Body of pancreas (tissue), 4 donors: ENCODE data around the gene TNFAIP8. TPM values are rescaled to one million over a fixed set of nuclear protein-coding genes. Genes with fewer than 3 reads are reported as not detected.

ENCODE experiments used
- ATAC-seq: fragments of 150-250 bp; one replicate; pipeline ENCODE4 v1.9.1; 2016
- DNase-seq, 4 donors: peaks; one replicate each; pipeline ENCODE4 v3.0.0-alpha.2; 2019
- H3K27ac ChIP-seq, 4 donors: fragments of 200-600 bp; sonication (generic); 1 replicate in 3 of 4; 2 replicates in 1 of 4; pipeline versions ENCODE4 v1.5.1 to v1.6.1; 2016 to 2019; ENCODE audit warnings: mild to moderate bottlenecking in 1 of 4, mixed read lengths in 1 of 4, moderate library complexity in 1 of 4
- H3K27me3 ChIP-seq, 2 donors: fragments of 200-600 bp; sonication (generic); one replicate each; pipeline ENCODE4 v1.6.0; 2016; ENCODE audit warnings: mild to moderate bottlenecking in 1 of 2
- H3K36me3 ChIP-seq, 2 donors: fragments of 200-600 bp; sonication (generic); replicated peaks in 1 of 2; 2 replicates each; pipeline ENCODE4 v1.5.1; 2016; ENCODE audit warnings: low read depth in 2 of 2; ENCODE audit not compliant: insufficient read depth in 1 of 2
- H3K4me1 ChIP-seq: fragments of 200-600 bp; sonication (generic); one replicate; pipeline ENCODE4 v1.6.0; 2016
- H3K4me3 ChIP-seq, 2 donors: fragments of 200-600 bp; sonication (generic); 1 replicate in 1 of 2; 2 replicates in 1 of 2; pipeline ENCODE4 v1.5.1; 2016 to 2019
- H3K9me3 ChIP-seq, 3 donors: fragments of 200-600 bp; sonication (generic); 1 replicate in 2 of 3; 2 replicates in 1 of 3; pipeline ENCODE4 v1.5.1; 2016
- POLR2A ChIP-seq, 3 donors: fragments of 450-650 bp; IDR thresholded peaks; one replicate each; pipeline ENCODE4 v1.6.1; 2016; ENCODE audit warnings: antibody characterized with exemption in 3 of 3, mild to moderate bottlenecking in 2 of 3
- WGBS, 2 donors: methylation state at CpG; one replicate each; pipeline ENCODE4 v1.1.5; 2017; 5-methylcytosine and 5-hydroxymethylcytosine counted together
- intact Hi-C: fragments of 100-400 bp; cut with DNase I; formaldehyde crosslinking; loops from one replicate; pipeline ENCODE4 v1.15.1; 2023
- total RNA-seq, 2 donors: library from RNA; depleted of rRNA; stranded (reverse); fragments of >200 nt; gene quantifications; one replicate each; pipeline ENCODE4 v1.1.0, GENCODE V29; 2016
- TF ChIP-seq, protein P1 (sequence below), 7 experiments: fragments of 450-650 bp in 4 of 7; fragments of 200-600 bp in 3 of 7; sonication (generic) in 3 of 7; IDR thresholded peaks; one replicate each; pipeline ENCODE4 v1.5.1; 2016 to 2019; ENCODE audit warnings: antibody characterized with exemption in 7 of 7

Gene TNFAIP8
- total RNA-seq: 10 to 100 TPM; 15.8 to 32.3 TPM

DNA sequence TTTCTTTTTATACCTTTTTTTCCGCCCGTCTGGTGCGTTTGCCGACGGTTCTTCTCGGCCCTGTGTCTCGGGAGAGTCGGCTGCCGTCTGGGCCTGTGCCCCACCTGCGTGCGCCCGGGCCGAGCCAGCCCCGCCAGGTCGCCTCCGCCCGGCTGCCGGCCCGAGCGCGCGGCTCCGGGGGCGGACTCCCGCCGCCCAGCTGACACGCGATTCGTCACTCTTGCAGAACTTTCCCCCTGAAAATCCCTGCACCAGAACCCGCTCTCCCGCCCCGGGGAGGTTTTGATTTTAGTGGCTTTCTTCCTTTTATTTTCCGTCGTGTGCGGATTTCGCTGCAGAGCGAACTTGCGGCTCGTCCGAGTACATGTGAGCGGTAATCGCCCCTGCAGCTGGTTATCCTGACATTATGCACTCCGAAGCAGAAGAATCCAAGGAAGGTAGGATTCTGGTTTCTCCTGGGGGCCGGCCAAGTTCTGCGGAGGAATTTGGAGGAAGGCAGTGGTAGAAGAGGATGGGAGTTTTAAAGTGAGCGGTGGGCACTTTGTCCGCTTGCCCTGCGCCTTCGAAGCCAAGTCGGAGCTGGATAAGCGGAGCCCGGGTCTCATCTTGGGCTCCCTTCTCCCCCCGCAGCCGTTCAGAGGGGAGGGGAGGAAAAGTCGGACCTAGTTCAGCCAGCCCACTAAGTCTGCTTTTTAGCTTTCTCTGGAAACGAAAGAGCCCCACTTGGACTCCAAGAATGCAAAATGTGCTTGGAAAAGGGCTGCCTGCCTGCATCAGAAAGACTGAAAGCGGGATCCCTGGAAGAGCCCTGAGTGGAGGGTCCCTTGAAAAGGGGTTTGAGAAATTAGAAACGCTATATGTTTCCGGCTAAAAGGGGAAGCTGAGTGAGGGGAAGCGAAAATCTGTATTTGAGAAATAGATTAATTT lies at the start of gene TNFAIP8:
Gene TNFAIP8 (plus strand): TSS at position 335 of the 927 bp plus-strand sequence. CDS start 72 bp downstream, at position 407.
- Histone ChIP-seq H3K27me3 (no peaks in the 10 kb centered on the region), H3K4me1 (peaks cover 14% of the 10 kb centered on the region), H3K4me3 (peak within 1 kb of the TSS; percentile 10 to 48), H3K27ac (peak within 1 kb of the TSS in 3 of 4 donors; percentile 14 to 70 (median 48)), H3K36me3 (no peaks in the 10 kb centered on the region), H3K9me3 (no peaks in the 10 kb centered on the region)
- 11 to 25% methylated on average over 60 of the region's 60 CpGs for WGBS, 2 donors
- intact Hi-C loops: no loop called here
- TF ChIP-seq POLR2A (IDR thresholded peaks at IDR 0.05): peak in 2 of 3 donors; percentile 40 to 55
- TF ChIP-seq, protein P1, sequence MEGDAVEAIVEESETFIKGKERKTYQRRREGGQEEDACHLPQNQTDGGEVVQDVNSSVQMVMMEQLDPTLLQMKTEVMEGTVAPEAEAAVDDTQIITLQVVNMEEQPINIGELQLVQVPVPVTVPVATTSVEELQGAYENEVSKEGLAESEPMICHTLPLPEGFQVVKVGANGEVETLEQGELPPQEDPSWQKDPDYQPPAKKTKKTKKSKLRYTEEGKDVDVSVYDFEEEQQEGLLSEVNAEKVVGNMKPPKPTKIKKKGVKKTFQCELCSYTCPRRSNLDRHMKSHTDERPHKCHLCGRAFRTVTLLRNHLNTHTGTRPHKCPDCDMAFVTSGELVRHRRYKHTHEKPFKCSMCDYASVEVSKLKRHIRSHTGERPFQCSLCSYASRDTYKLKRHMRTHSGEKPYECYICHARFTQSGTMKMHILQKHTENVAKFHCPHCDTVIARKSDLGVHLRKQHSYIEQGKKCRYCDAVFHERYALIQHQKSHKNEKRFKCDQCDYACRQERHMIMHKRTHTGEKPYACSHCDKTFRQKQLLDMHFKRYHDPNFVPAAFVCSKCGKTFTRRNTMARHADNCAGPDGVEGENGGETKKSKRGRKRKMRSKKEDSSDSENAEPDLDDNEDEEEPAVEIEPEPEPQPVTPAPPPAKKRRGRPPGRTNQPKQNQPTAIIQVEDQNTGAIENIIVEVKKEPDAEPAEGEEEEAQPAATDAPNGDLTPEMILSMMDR (IDR thresholded peaks at IDR 0.05): no peak
- peak; percentile 75 for ATAC-seq
- DNase-seq: peak; percentile 37 to 70 (median 54)

DNA sequence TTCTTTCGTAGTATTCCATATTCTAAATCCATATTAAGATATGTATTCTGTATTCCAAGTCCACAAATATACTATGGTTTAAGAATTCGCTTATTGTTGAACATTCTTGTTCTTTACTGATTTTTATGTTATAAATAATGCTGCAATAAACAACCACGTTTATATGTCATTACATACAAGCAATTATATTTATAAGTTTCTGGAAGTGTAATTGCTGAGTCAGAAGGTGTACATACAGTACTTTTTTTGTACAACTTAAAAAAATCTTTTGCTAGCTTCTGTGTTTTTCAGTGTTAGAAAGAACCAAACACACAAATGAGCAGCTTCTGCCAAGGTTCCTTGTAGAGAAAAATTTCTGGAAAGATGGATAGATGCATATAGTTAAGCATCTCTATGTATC lies 48.6 kb upstream of the TNFAIP8 start:
- no peak for DNase-seq
- Histone ChIP-seq H3K36me3 (no peaks in the 10 kb centered on the region), H3K4me3 (no peak overlapping the region), H3K4me1 (peaks cover 37% of the 10 kb centered on the region), H3K9me3 (no peaks in the 10 kb centered on the region), H3K27me3 (no peaks in the 10 kb centered on the region), H3K27ac (no peak overlapping the region)
- no peak for ATAC-seq
- TF ChIP-seq, protein P1 (IDR thresholded peaks at IDR 0.05): no peak
- TF ChIP-seq POLR2A (IDR thresholded peaks at IDR 0.05): no peak
- intact Hi-C loops: no loop called here
- 66 to 83% methylated on average over 3 of the region's 3 CpGs for WGBS, 2 donors

DNA sequence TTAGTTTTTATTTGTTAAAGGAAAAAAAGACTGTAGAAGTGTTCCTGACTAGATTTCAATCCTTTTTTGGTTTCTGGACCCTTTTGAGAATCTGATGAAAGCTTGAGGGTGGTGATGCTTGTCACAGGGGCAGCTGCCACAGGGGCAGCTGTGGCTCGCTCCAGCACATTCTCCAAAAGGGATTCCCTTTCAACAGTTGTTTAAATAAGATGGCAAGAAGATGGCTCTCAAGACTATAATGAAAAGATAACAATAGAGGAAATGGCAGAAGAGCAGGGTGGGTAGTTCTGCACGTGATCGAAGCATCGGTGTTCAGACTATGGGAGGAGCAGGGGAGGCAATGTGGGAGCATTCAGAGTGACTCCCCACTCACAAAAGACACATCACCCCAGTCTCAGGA lies 46.5 kb upstream of the TNFAIP8 start:
- no peaks in the 10 kb centered on the region for H3K9me3 ChIP-seq
- no peaks in the 10 kb centered on the region for H3K27me3 ChIP-seq
- peaks cover 15% of the 10 kb centered on the region for H3K4me1 ChIP-seq
- no peak for DNase-seq
- H3K36me3 ChIP-seq: no peaks in the 10 kb centered on the region
- 51 to 88% methylated on average over 4 of the region's 4 CpGs for WGBS, 2 donors
- TF ChIP-seq, protein P1 (IDR thresholded peaks at IDR 0.05): no peak
- TF ChIP-seq POLR2A (IDR thresholded peaks at IDR 0.05): no peak
- H3K27ac ChIP-seq: no peak overlapping the region
- no peak overlapping the region for H3K4me3 ChIP-seq
- intact Hi-C loops: no loop called here
- ATAC-seq: no peak

DNA sequence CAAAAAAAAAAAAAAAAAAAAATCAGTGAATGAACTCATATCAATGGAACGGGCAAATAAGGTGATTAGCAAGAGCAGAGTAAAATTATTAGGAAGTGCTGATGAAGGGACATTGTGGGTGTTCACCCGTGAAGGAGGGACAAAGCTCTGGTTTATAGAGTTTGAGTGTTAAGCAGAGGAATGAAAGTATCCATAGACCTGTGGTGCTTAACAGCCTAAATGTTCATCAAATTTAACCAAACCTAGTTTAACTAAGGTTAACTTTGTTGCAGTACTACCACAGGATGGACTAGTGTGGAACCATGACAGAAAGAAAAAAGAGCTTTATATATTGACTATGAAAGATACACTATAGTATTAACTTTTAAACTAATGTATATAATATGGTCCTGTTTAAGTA lies 44.1 kb upstream of the TNFAIP8 start:
- no peak overlapping the region for H3K4me3 ChIP-seq
- no peaks in the 10 kb centered on the region for H3K36me3 ChIP-seq
- 82 to 85% methylated on average over 2 of the region's 2 CpGs for WGBS, 2 donors
- H3K27me3 ChIP-seq: no peaks in the 10 kb centered on the region
- H3K9me3 ChIP-seq: no peaks in the 10 kb centered on the region
- peaks cover 11% of the 10 kb centered on the region for H3K4me1 ChIP-seq
- intact Hi-C loops: no loop called here
- no peak for ATAC-seq
- TF ChIP-seq POLR2A (IDR thresholded peaks at IDR 0.05): no peak
- no peak for DNase-seq
- no peak overlapping the region for H3K27ac ChIP-seq

DNA sequence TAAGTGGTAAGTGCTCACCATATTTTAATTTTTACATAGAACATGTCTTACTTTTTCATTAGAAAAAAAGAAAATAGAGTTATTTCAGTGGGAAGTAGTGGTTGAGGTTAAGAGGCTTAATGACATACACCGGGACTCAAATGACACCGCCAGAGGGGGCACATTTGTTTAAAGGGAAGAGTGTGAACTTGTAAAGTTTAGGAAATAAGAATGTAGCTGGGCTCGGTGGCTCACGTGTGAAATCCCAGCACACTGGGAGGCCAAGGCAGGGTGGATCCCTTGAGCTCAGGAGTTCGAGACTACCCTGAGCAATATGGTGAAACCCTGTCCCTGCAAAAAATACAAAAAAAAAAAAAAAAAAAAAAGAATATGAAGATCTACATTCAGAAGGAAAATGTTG lies 43.4 kb upstream of the TNFAIP8 start:
- no peak for ATAC-seq
- TF ChIP-seq, protein P1 (IDR thresholded peaks at IDR 0.05): no peak
- TF ChIP-seq POLR2A (IDR thresholded peaks at IDR 0.05): no peak
- no peaks in the 10 kb centered on the region for H3K9me3 ChIP-seq
- H3K4me1 ChIP-seq: peaks cover 11% of the 10 kb centered on the region
- no peak for DNase-seq
- intact Hi-C loops: no loop called here
- H3K27me3 ChIP-seq: no peaks in the 10 kb centered on the region
- WGBS, 2 donors: 89 to 96% methylated on average over 5 of the region's 5 CpGs
- no peak overlapping the region for H3K27ac ChIP-seq
- no peaks in the 10 kb centered on the region for H3K36me3 ChIP-seq
- no peak overlapping the region for H3K4me3 ChIP-seq
